ENCODE measurements around the gene C22orf39.

C22orf39 gene

DNA sequence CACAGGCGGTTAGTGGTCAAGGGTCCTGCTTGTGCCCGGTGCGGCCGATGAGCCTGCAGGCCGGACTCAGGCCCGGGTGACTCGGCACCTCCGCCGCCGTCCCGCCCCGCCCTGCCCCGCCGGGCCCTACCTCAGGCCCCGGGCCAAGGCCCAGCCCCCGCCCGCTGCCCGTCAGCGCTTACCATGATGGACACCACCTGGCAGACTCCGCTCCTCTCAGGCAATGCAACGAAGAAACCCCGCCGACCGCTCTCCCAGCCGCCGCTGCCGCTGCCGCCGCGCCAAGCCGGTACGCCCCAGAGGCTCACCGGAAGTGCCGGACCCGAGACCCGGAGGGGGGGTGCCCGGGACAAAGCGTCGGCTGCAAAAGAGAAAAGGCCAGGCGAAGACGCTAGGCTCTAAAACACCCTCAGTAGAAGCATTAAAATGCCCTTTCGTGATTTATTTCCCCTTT, 31.4 kb upstream of the C22orf39 start, which contains the start of gene UFD1:
UFD1 (minus strand) TSS at position 293 of the 454 bp plus-strand sequence; CDS start at position 185, 108 bp downstream.
- Histone ChIP-seq H3K9me3 (replicated peaks in 1 of 11) (no peaks in the 10 kb centered on the region), H3K36me3 (peaks cover 15 to 58% (median 51%) of the 10 kb centered on the region in 11 experiments), H3K27me3 (no peaks in the 10 kb centered on the region), H3K27ac (peak within 1 kb of the TSS; percentile 97 to 100 (median 99)), H3K4me3 (peak within 1 kb of the TSS; percentile 79 to 98 (median 94)), H3K9ac (peak within 1 kb of the TSS; percentile 91 to 99 (median 97)), H3K4me2 (peak within 1 kb of the TSS; percentile 90 to 100 (median 96)), H4K20me1 (peaks cover 29 to 54% (median 44%) of the 10 kb centered on the region in 11 experiments; a peak in 21 of 22 replicates), H3K4me1 (peaks cover 22 to 37% (median 26%) of the 10 kb centered on the region in 10 experiments)
- TF ChIP-seq Cebpa-rat (IDR thresholded peaks at IDR 0.05): no peak

DNA sequence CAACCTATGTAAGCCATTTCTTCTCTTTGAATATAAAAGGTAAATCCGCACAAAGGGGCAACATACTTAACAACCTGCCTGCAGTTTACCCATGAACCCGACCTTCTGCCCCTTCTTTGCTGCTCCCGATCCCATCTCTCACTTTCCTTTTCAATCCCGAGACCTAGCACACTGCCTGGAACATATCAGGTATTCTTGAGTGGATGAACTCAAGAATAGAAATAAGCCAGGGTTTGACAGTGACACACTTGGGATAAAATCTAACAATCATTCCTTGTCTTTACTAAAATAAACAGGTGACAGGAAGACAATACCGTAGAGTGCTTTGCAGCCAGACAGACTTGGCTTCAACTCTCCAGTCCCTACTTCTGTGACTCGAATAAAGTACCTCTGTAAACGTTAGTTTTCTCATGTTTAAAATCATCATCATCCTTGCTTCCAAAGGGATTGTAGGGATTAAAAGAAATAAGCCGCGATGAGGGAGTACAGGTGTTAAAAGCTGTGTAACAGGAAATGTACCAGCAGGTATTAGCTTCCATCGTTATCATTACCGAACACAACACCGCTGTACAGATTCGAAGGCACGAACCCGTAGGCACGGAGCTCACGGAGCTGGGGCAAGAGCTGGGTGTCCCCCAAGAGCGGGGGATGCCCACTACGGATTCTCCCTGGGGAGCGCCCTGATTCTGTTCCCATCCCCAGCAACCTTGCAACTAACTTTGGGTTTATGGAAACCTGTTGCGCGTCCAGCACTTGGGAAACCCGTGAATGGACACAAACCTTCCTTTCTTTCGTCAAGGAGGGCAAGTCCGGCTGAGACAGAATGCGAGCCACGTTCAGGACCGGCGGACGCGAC, 30.8 kb upstream of the C22orf39 start:
- peaks cover 22 to 37% (median 26%) of the 10 kb centered on the region in 10 experiments for H3K4me1 ChIP-seq
- H3K27ac ChIP-seq: peak overlapping the region; percentile 97 to 100 (median 99); a peak in 21 of 22 replicates
- no peak for TF ChIP-seq Cebpa-rat (IDR thresholded peaks at IDR 0.05)
- H3K4me3 ChIP-seq: peak overlapping the region; percentile 79 to 98 (median 94)
- H3K27me3 ChIP-seq: no peaks in the 10 kb centered on the region
- peaks cover 35 to 60% (median 51%) of the 10 kb centered on the region in 11 experiments; a peak in 21 of 22 replicates for H4K20me1 ChIP-seq
- peak overlapping the region; percentile 84 to 100 (median 94) for H3K4me2 ChIP-seq
- peak overlapping the region; percentile 91 to 99 (median 97) for H3K9ac ChIP-seq
- H3K9me3 ChIP-seq (replicated peaks in 1 of 11): no peaks in the 10 kb centered on the region
- H3K36me3 ChIP-seq: peaks cover 21 to 58% (median 51%) of the 10 kb centered on the region in 11 experiments

DNA sequence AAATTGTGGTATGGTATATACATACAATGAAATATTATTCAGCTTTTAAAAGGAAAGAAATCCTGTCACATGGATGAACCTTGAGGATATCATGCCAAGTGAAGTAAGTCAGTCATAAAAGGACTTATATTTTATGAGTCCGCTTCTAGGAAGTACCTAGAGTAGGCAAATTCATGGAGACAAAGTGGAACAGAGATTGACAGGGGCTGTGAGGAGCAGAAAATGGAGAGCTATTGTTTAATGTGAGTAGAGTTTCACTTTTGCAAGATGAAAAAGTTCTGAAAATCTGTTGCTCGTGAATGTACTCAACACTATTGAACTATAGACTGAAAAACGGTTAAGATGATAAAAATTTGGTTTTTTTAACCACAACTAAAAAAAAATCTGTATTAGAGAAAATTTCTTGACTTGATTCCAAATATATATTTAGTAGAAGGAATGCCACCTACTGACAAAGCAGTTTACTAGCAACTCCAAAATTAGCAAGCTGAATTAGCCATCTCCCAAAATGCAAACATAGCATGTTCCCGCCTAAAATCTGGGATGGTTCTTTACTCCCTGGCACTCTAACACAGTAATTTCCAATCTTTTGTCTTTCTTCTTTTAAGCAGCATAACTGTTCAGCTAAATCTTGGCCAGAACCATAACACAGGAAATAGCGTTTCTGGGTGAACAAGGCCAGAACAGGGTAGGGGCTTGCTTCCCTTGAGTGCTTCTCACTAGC, 30.0 kb upstream of the C22orf39 start:
- H3K9me3 ChIP-seq (replicated peaks in 1 of 11): no peaks in the 10 kb centered on the region
- H3K27me3 ChIP-seq: no peaks in the 10 kb centered on the region
- no peak for TF ChIP-seq Cebpa-rat (IDR thresholded peaks at IDR 0.05)
- peak overlapping the region; percentile 84 to 100 (median 94) for H3K4me2 ChIP-seq
- peak overlapping the region; percentile 91 to 99 (median 97) for H3K9ac ChIP-seq
- H3K27ac ChIP-seq: peak overlapping the region in 9 of 11 experiments; percentile 20 to 100 (median 99); a peak in 14 of 22 replicates
- peak overlapping the region; percentile 79 to 98 (median 94) for H3K4me3 ChIP-seq
- H3K4me1 ChIP-seq: peaks cover 22 to 37% (median 26%) of the 10 kb centered on the region in 10 experiments
- peaks cover 29 to 58% (median 51%) of the 10 kb centered on the region in 11 experiments for H3K36me3 ChIP-seq
- H4K20me1 ChIP-seq: peaks cover 35 to 67% (median 59%) of the 10 kb centered on the region in 11 experiments; a peak in 21 of 22 replicates

DNA sequence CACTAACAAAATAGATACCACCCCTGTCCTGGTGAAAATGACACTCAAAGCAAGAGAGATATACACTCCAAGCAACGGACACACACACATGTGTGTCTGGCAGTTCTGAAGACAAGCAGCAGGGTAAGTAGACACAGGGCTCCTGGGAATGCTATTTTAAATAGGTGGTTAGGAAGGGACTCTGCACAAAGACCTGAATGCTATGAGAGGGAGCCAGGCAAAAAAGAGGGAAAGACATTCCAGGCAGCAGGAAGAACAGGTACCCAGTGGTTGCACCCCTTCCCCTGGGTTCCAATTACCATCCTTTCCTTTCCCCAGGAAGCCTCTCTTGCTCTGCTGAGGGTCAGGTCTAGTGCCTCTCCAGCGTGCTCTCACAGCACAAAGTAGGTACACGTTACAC, 28.5 kb upstream of the C22orf39 start:
- H3K4me3 ChIP-seq: no peak overlapping the region
- peaks cover 20 to 31% (median 23%) of the 10 kb centered on the region in 10 experiments for H3K4me1 ChIP-seq
- H3K36me3 ChIP-seq: peaks cover 42 to 58% (median 53%) of the 10 kb centered on the region in 11 experiments

DNA sequence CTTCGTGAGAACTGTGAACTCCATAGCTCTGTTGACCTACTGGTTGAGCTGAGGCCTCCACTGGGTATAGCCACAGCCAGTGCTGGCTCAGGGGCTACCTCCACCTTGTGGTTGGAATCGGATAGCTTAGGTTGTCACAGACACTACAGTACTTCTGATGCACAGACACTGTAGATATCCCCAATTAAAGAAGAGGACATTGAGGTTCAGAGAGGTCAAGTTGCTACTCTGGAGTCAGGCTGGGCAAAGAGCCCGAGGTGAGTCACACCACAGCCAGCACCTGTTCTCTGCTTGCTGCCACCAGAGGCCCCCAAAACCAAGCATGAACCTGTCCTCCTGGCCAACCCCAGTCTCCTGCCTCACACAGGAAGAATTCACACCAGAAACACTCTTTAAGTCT, 26.1 kb upstream of the C22orf39 start:
- H3K27me3 ChIP-seq: no peaks in the 10 kb centered on the region
- peaks cover 67 to 82% (median 77%) of the 10 kb centered on the region in 11 experiments for H3K36me3 ChIP-seq
- H3K27ac ChIP-seq: no peak overlapping the region
- peaks cover 27 to 97% (median 84%) of the 10 kb centered on the region in 11 experiments; a peak in 21 of 22 replicates for H4K20me1 ChIP-seq
- H3K9me3 ChIP-seq (replicated peaks in 1 of 11): no peaks in the 10 kb centered on the region
- H3K4me3 ChIP-seq: no peak overlapping the region
- H3K9ac ChIP-seq: peak overlapping the region in 1 of 11 experiments; percentile 0; a peak in 1 of 22 replicates
- H3K4me1 ChIP-seq: peaks cover 10 to 20% (median 13%) of the 10 kb centered on the region in 10 experiments; a peak in 19 of 20 replicates
- H3K4me2 ChIP-seq: no peak overlapping the region
- no peak for TF ChIP-seq Cebpa-rat (IDR thresholded peaks at IDR 0.05)

More for the DNA sequence above, 28.5 kb upstream of the C22orf39 start:
- no peaks in the 10 kb centered on the region for H3K9me3 ChIP-seq (replicated peaks in 1 of 11)
- peaks cover 29 to 81% (median 70%) of the 10 kb centered on the region in 11 experiments; a peak in 21 of 22 replicates for H4K20me1 ChIP-seq
- H3K9ac ChIP-seq: peak overlapping the region in 8 of 11 experiments; percentile 13 to 50 (median 30); a peak in 12 of 22 replicates
- H3K4me2 ChIP-seq: no peak overlapping the region
- H3K27ac ChIP-seq: no peak overlapping the region
- no peaks in the 10 kb centered on the region for H3K27me3 ChIP-seq
- TF ChIP-seq Cebpa-rat (IDR thresholded peaks at IDR 0.05): no peak

DNA sequence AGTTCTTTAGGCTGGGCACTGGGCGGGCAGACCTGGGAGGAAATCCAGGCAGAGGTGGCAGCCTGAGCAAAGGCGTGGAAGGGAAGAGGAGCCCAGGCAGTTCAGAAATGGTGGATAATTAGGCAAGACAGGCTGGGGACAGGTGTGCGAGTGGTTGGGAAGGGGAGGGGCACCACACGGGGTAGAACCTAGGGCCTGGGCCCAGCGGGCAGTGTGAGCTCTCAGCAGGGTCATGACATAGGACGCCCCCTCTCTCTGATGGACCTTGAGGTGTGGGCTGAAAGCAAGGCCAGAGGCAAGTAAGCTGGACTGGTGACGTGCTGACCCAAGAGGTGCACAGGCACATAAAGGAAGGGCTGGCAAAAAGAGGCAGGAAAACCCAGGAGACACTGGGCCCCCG, 24.7 kb upstream of the C22orf39 start:
- Histone ChIP-seq H3K9me3 (replicated peaks in 1 of 11) (no peaks in the 10 kb centered on the region), H3K27ac (no peak overlapping the region)

DNA sequence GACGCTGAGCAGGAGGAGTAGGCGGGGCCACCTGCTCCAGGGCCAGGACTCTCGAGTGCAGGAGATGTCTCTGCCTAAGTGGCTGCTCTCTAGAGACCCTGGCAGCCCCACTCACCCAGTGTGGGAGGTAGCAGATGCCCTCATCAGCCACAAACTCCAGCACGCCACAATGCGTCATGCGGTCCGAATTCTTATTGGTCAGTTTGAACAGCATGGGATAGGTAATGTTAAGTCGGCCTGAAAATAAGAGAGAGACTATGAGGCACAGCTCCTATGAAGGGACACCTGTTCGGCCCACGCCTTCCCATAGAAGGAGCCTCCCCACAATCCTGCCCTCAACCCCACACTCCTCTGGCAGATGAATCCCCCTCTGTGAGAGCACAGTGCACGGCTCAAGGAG, 24.1 kb upstream of the C22orf39 start:
- peaks cover 87 to 100% (median 97%) of the 10 kb centered on the region in 11 experiments for H3K36me3 ChIP-seq
- no peak overlapping the region for H3K4me2 ChIP-seq
- peaks cover 0 to 6% (median 0%) of the 10 kb centered on the region in 10 experiments; a peak in 3 of 20 replicates for H3K4me1 ChIP-seq
- H3K9me3 ChIP-seq (replicated peaks in 1 of 11): no peaks in the 10 kb centered on the region
- no peaks in the 10 kb centered on the region for H3K27me3 ChIP-seq
- TF ChIP-seq Cebpa-rat (IDR thresholded peaks at IDR 0.05): no peak
- H3K4me3 ChIP-seq: no peak overlapping the region
- no peak overlapping the region for H3K9ac ChIP-seq
- H3K27ac ChIP-seq: no peak overlapping the region
- peaks cover 11 to 100% (median 80%) of the 10 kb centered on the region in 11 experiments; a peak in 21 of 22 replicates for H4K20me1 ChIP-seq

More for the DNA sequence above, 24.7 kb upstream of the C22orf39 start:
- TF ChIP-seq Cebpa-rat (IDR thresholded peaks at IDR 0.05): no peak
- Histone ChIP-seq H3K4me1 (peaks cover 2 to 10% (median 4%) of the 10 kb centered on the region in 10 experiments; a peak in 19 of 20 replicates), H3K4me2 (no peak overlapping the region), H3K9ac (0 out of 22 replicates have a peak overlapping the region, but pooled peaks of 1 of the 11 experiments have one; percentile 13), H3K4me3 (no peak overlapping the region), H4K20me1 (peaks cover 14 to 97% (median 82%) of the 10 kb centered on the region in 11 experiments; a peak in 21 of 22 replicates), H3K36me3 (peaks cover 80 to 96% (median 90%) of the 10 kb centered on the region in 11 experiments), H3K27me3 (no peaks in the 10 kb centered on the region)

DNA sequence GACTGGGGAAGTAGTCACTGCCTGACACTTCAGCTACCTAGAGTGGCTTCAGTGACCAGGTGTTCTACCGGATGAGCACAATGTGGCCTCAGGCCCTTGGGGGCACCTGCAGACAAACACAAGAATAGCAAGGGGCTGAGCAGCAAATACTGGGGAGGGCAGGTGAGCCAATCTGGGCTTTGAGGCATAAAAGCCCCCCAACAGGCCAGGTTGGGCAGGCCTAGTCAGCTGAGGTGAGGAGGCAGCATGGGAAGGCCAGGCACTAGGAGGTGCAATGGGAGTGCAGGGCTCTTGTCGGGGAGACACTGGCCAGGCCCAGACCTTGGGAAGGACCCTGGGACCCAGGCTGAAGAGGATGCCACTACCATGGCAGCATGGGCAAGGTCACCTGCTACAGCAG, 22.5 kb upstream of the C22orf39 start:
- H3K27me3 ChIP-seq: no peaks in the 10 kb centered on the region
- H4K20me1 ChIP-seq: peaks cover 0 to 92% (median 69%) of the 10 kb centered on the region in 11 experiments; a peak in 19 of 22 replicates
- H3K9ac ChIP-seq: no peak overlapping the region
- H3K4me2 ChIP-seq: no peak overlapping the region
- no peak overlapping the region for H3K4me3 ChIP-seq
- H3K27ac ChIP-seq: no peak overlapping the region
- no peaks in the 10 kb centered on the region for H3K9me3 ChIP-seq (replicated peaks in 1 of 11)
- H3K36me3 ChIP-seq: peaks cover 97 to 100% (median 100%) of the 10 kb centered on the region in 11 experiments
- no peak for TF ChIP-seq Cebpa-rat (IDR thresholded peaks at IDR 0.05)
- peaks cover 0 to 6% (median 3%) of the 10 kb centered on the region in 10 experiments; a peak in 7 of 20 replicates for H3K4me1 ChIP-seq

Measured in BLaER1 treated with 17β-estradiol and CSF1 and Interleukin-3, amounts not matched to agents 10 nM and 100 nM (cell line).